Naive thymus-derived CD8-positive, alpha-beta T cell (primary cell): ENCODE results near the gene TSC22D3. TPM values are rescaled to one million over a fixed set of nuclear protein-coding genes. Genes with fewer than 3 reads are reported as not detected.

Source experiments
- ATAC-seq, 2 donors: fragments of 150-1000 bp; cut with Tn5 transposase in 1 of 2; sonication (Bioruptor Pico), chemical (Tn5 transposase) in 1 of 2; 1 replicate in 1 of 2; 2 replicates in 1 of 2; pipeline ENCODE4 v1.10.0; 2021; ENCODE audit warnings: mild to moderate bottlenecking in 2 of 2, moderate library complexity in 2 of 2
- POLR2A ChIA-PET: fragments of 350-600 bp; sonication (Branson Sonifier 250); formaldehyde crosslinking; loops from one replicate; lab custom pipeline; 2021; ENCODE audit warnings: antibody characterized with exemption; lab: Charles Lee
- DNase-seq, 10 donors: peaks; one replicate each; pipeline versions ENCODE4 v3.0.0 to v3.0.0-alpha.2; 2020 to 2022
- H3K27ac Mint-ChIP-seq, 10 donors: one replicate each; pipeline ENCODE4 v1.8.0; 2020 to 2022; ENCODE audit warnings: mild to moderate bottlenecking in 10 of 10, mixed read lengths in 10 of 10, moderate library complexity in 4 of 10, inconsistent platforms in 1 of 10
- H3K27me3 Mint-ChIP-seq, 5 donors: one replicate each; pipeline ENCODE4 v1.8.0; 2021 to 2022; ENCODE audit warnings: mixed read lengths in 5 of 5
- H3K36me3 Mint-ChIP-seq, 3 donors: one replicate each; pipeline ENCODE4 v1.8.0; 2020 to 2022; ENCODE audit warnings: mixed read lengths in 3 of 3, mild to moderate bottlenecking in 2 of 3, inconsistent platforms in 1 of 3
- H3K4me1 Mint-ChIP-seq, 4 donors: one replicate each; pipeline ENCODE4 v1.8.0; 2021 to 2022; ENCODE audit warnings: mixed read lengths in 4 of 4
- H3K4me3 Mint-ChIP-seq, 10 donors: one replicate each; pipeline ENCODE4 v1.8.0; 2020 to 2022; ENCODE audit warnings: mild to moderate bottlenecking in 10 of 10, mixed read lengths in 10 of 10, moderate library complexity in 6 of 10, inconsistent platforms in 1 of 10
- H3K9me3 Mint-ChIP-seq, 9 donors: one replicate each; pipeline ENCODE4 v1.8.0; 2020 to 2022; ENCODE audit warnings: mixed read lengths in 9 of 9, mild to moderate bottlenecking in 3 of 9, inconsistent platforms in 1 of 9, moderate library complexity in 1 of 9
- polyA plus RNA-seq, 3 donors: library from polyadenylated mRNA; unstranded; fragments of 300-500 nt; fragmentation: Illumina TruSeq; gene quantifications; one replicate each; pipeline ENCODE4 v1.2.3, GENCODE V29; 2021
- total RNA-seq, 8 experiments: library from RNA in 2 of 8; stranded (reverse) in 2 of 8; gene quantifications; one replicate each; pipeline ENCODE4 v1.2.3 and lab custom pipeline; 2021 to 2026

The TSC22D3 gene
- total and polyA plus RNA-seq, 5 experiments from 2014 or later = 196 to 997 (median 437) TPM

GRCh38 chrX:107739541-107739940 is 36.0 kb downstream of the TSC22D3 start:
- POLR2A ChIA-PET = interaction anchor here (2.0 to 6.7 kb wide), 6 partner anchors 11 to 66 kb away, joined by 5 to 90 read pairs (median 26); partner anchors contain the start of genes NCBP2L and TSC22D3
- DNase-seq = no peak
- Mint-ChIP-seq H3K9me3 (peaks cover 0 to 7% (median 0%) of the 10 kb centered on the region in 9 donors), H3K36me3 (peaks cover 0 to 2% (median 2%) of the 10 kb centered on the region in 3 donors), H3K27me3 (peaks cover 0 to 4% (median 0%) of the 10 kb centered on the region in 5 donors), H3K27ac (peak overlapping the region; percentile 80 to 100 (median 97)), H3K4me1 (peaks cover 16 to 55% (median 42%) of the 10 kb centered on the region in 4 donors), H3K4me3 (peak overlapping the region in 6 of 10 donors; percentile 12 to 75 (median 50))
- no peak for ATAC-seq

- peak overlapping the region in 9 of 10 donors; percentile 40 to 98 (median 84) for H3K27ac Mint-ChIP-seq
- H3K36me3 Mint-ChIP-seq = peaks cover 0 to 2% (median 2%) of the 10 kb centered on the region in 3 donors
- DNase-seq = no peak
- peaks cover 14 to 53% (median 40%) of the 10 kb centered on the region in 4 donors for H3K4me1 Mint-ChIP-seq
- POLR2A ChIA-PET = interaction anchor here (1.0 to 6.7 kb wide), 7 partner anchors 10 to 65 kb away, joined by 3 to 90 read pairs (median 5); partner anchors contain the start of genes NCBP2L and TSC22D3
- peaks cover 0 to 7% (median 0%) of the 10 kb centered on the region in 9 donors for H3K9me3 Mint-ChIP-seq
- no peak overlapping the region for H3K4me3 Mint-ChIP-seq
- no peak for ATAC-seq
- H3K27me3 Mint-ChIP-seq = peaks cover 0 to 4% (median 0%) of the 10 kb centered on the region in 5 donors
Measured at GRCh38 chrX:107738768-107739167, 36.8 kb downstream of the TSC22D3 start.

GRCh38 chrX:107738272-107738671 is 37.3 kb downstream of the TSC22D3 start:
- Mint-ChIP-seq H3K9me3 (peaks cover 0 to 7% (median 0%) of the 10 kb centered on the region in 9 donors), H3K4me3 (no peak overlapping the region), H3K4me1 (peaks cover 14 to 51% (median 40%) of the 10 kb centered on the region in 4 donors), H3K27me3 (peaks cover 0 to 4% (median 0%) of the 10 kb centered on the region in 5 donors), H3K27ac (peak overlapping the region in 2 of 10 donors; percentile 41 to 46), H3K36me3 (peaks cover 0 to 3% (median 2%) of the 10 kb centered on the region in 3 donors)
- DNase-seq (no peak), ATAC-seq (no peak)
- POLR2A ChIA-PET = interaction anchor here (0.9 to 6.1 kb wide), 7 partner anchors 10 to 65 kb away, joined by 3 to 56 read pairs (median 5); partner anchors contain the start of genes NCBP2L and TSC22D3

- peaks cover 0 to 5% (median under 1%) of the 10 kb centered on the region in 3 donors for H3K36me3 Mint-ChIP-seq
- POLR2A ChIA-PET = interaction anchor here (1.5 to 1.7 kb wide), 3 partner anchors 13 to 61 kb away, joined by 3 to 5 read pairs (median 5); no protein-coding TSS in a partner anchor
- H3K27ac Mint-ChIP-seq = peak overlapping the region in 2 of 10 donors; percentile 40 to 74
- peaks cover 0 to 1% (median 0%) of the 10 kb centered on the region in 9 donors for H3K9me3 Mint-ChIP-seq
- H3K4me1 Mint-ChIP-seq = peaks cover 14 to 43% (median 33%) of the 10 kb centered on the region in 4 donors
- DNase-seq (no peak), ATAC-seq (no peak)
- peaks cover 0 to under 1% (median 0%) of the 10 kb centered on the region in 5 donors for H3K27me3 Mint-ChIP-seq
- H3K4me3 Mint-ChIP-seq = no peak overlapping the region
Measured at GRCh38 chrX:107736781-107737531, 38.6 kb downstream of the TSC22D3 start.

- Mint-ChIP-seq H3K4me1 (peaks cover 7 to 23% (median 11%) of the 10 kb centered on the region in 4 donors), H3K27me3 (no peaks in the 10 kb centered on the region), H3K27ac (peak overlapping the region in 1 of 10 donors; percentile 73), H3K9me3 (no peaks in the 10 kb centered on the region), H3K4me3 (no peak overlapping the region), H3K36me3 (peaks cover 0 to 5% (median 0%) of the 10 kb centered on the region in 3 donors)
- POLR2A ChIA-PET = interaction anchor here (1.2 kb wide), 1 partner anchor 19 kb away, joined by 3 read pairs; no protein-coding TSS in a partner anchor
- DNase-seq = no peak
- no peak for ATAC-seq
Measured at GRCh38 chrX:107734646-107735045, 40.9 kb downstream of the TSC22D3 start.

- ATAC-seq = no peak
- Mint-ChIP-seq H3K27me3 (no peaks in the 10 kb centered on the region), H3K27ac (peak overlapping the region in 2 of 10 donors; percentile 51 to 55), H3K4me3 (no peak overlapping the region), H3K9me3 (no peaks in the 10 kb centered on the region), H3K36me3 (peaks cover 0 to 5% (median 0%) of the 10 kb centered on the region in 3 donors), H3K4me1 (peaks cover 1 to 14% (median 6%) of the 10 kb centered on the region in 4 donors)
- POLR2A ChIA-PET = interaction anchor here (1.2 to 3.5 kb wide), 2 partner anchors 8 to 18 kb away, joined by 3 to 11 read pairs; no protein-coding TSS in a partner anchor
- no peak for DNase-seq
Measured at GRCh38 chrX:107733686-107734085, 41.9 kb downstream of the TSC22D3 start.

- peaks cover 0 to 5% (median 0%) of the 10 kb centered on the region in 3 donors for H3K36me3 Mint-ChIP-seq
- POLR2A ChIA-PET = interaction anchor here (0.7 to 3.5 kb wide), 4 partner anchors 10 to 74 kb away, joined by 3 to 11 read pairs (median 3); no protein-coding TSS in a partner anchor
- no peaks in the 10 kb centered on the region for H3K9me3 Mint-ChIP-seq
- ATAC-seq (no peak), DNase-seq (no peak)
- peak overlapping the region in 1 of 10 donors; percentile 7 for H3K27ac Mint-ChIP-seq
- peaks cover 1 to 12% (median 6%) of the 10 kb centered on the region in 4 donors for H3K4me1 Mint-ChIP-seq
- no peak overlapping the region for H3K4me3 Mint-ChIP-seq
- no peaks in the 10 kb centered on the region for H3K27me3 Mint-ChIP-seq
Measured at GRCh38 chrX:107731831-107732502, 43.6 kb downstream of the TSC22D3 start.

- POLR2A ChIA-PET = interaction anchor here (0.9 to 3.5 kb wide), 3 partner anchors 11 to 73 kb away, joined by 3 to 11 read pairs (median 3); no protein-coding TSS in a partner anchor
- Mint-ChIP-seq H3K4me1 (peaks cover 1 to 12% (median 6%) of the 10 kb centered on the region in 4 donors), H3K27me3 (no peaks in the 10 kb centered on the region), H3K36me3 (peaks cover 0 to 5% (median 0%) of the 10 kb centered on the region in 3 donors), H3K4me3 (no peak overlapping the region), H3K9me3 (no peaks in the 10 kb centered on the region), H3K27ac (peak overlapping the region in 3 of 10 donors; percentile 12 to 60 (median 19))
- DNase-seq (no peak), ATAC-seq (no peak)
Measured at GRCh38 chrX:107730991-107731766, 44.4 kb downstream of the TSC22D3 start.

GRCh38 chrX:107730298-107730655 is 45.3 kb downstream of the TSC22D3 start:
- H3K36me3 Mint-ChIP-seq = peaks cover 0 to 5% (median 0%) of the 10 kb centered on the region in 3 donors
- peak overlapping the region in 1 of 10 donors; percentile 34 for H3K27ac Mint-ChIP-seq
- POLR2A ChIA-PET = interaction anchor here (1.0 kb wide), 1 partner anchor 58 kb away, joined by 3 read pairs; no protein-coding TSS in a partner anchor
- DNase-seq (no peak), ATAC-seq (no peak)
- H3K4me3 Mint-ChIP-seq = no peak overlapping the region
- no peaks in the 10 kb centered on the region for H3K9me3 Mint-ChIP-seq
- peaks cover 1 to 8% (median 6%) of the 10 kb centered on the region in 4 donors for H3K4me1 Mint-ChIP-seq
- no peaks in the 10 kb centered on the region for H3K27me3 Mint-ChIP-seq

GRCh38 chrX:107729558-107730297 is 45.9 kb downstream of the TSC22D3 start:
- H3K27me3 Mint-ChIP-seq = no peaks in the 10 kb centered on the region
- H3K4me3 Mint-ChIP-seq = no peak overlapping the region
- H3K4me1 Mint-ChIP-seq = peaks cover 1 to 10% (median 6%) of the 10 kb centered on the region in 4 donors
- H3K36me3 Mint-ChIP-seq = peaks cover 0 to 5% (median 0%) of the 10 kb centered on the region in 3 donors
- POLR2A ChIA-PET = interaction anchor here (0.9 to 1.7 kb wide), 4 partner anchors 9 to 57 kb away, joined by 3 to 7 read pairs (median 4); no protein-coding TSS in a partner anchor
- H3K9me3 Mint-ChIP-seq = no peaks in the 10 kb centered on the region
- H3K27ac Mint-ChIP-seq = no peak overlapping the region
- DNase-seq (no peak), ATAC-seq (no peak)
